NCI-H82 treated with DMSO at 0.1 percent for 48 hours (cell line): ENCODE measurements around the gene C6orf15.

Experiments
- DNase-seq: peaks from one replicate; lab custom pipeline; 2025; ENCODE audit not compliant: unreplicated experiment; lab: John Stamatoyannopoulos, UW

The C6orf15 gene

GRCh38 chr6:31131595-31131994 is 19.2 kb upstream of the C6orf15 start:
- no peak for DNase-seq

DNA sequence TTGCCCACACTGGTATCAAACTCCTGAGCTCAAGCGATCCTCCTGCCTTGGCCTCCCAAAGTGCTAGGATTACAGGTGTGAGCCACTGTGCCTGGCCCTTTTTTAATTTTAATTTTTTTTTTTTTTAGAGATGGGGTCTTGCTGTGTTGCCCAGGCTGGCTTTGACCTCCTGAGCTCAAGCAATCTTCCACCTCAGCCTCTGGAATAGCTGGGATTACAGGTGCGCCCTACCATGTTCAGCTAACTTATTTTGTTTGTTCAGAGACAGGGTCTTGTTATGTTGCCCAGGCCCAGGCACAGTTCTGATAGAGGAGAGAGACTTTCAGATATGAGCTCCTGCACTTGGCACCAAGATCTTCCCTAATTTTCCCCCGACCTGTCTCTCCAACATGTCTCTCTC is 18.4 kb upstream of the C6orf15 start:
- DNase-seq: no peak

- no peak for DNase-seq
Observed at GRCh38 chr6:31129130-31129529, 16.8 kb upstream of the C6orf15 start.

GRCh38 chr6:31128093-31128676 is 15.8 kb upstream of the C6orf15 start:
- DNase-seq: no peak

DNA sequence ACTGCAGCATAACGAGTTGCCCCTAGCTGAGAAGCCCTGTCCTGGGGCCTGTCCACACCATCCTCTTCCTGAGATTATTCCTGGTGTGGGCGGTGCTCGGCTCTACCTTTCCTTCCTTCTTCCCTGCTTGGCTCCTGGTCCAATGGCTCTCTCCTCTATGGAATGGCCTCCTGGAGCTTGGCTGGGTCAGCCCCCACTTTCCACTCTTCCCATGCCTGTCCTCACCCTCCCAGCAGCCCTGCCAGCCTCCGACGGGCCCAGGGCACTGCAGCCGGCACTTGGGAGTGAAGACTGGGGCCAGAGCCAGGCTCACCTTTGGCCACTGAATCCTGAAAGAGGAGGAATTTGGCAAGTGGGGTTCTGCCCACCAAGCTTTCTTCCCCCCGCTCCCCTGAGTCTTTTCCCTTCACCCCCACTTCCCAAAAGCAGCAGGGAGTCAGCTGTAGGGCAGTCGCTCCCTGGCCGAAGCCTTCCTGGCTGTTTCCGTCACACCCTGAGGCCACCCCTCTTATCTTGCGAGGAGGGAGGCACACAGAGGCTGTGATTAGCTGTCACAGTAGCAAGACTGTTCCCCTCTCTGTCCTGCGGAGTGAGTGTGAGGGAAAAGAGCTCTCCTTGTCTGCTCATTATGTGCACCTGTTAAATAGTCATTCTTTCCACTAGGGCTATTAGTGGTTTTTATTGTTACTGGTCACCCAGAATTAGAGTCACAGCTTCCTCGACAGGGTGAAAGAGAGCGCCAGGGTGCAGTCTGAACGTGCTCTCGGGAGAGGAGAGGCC is 14.2 kb upstream of the C6orf15 start:
- no peak for DNase-seq

- no peak for DNase-seq
Observed at GRCh38 chr6:31125586-31126363, 13.4 kb upstream of the C6orf15 start.

GRCh38 chr6:31125162-31125561 is 12.8 kb upstream of the C6orf15 start:
- DNase-seq: no peak

DNA sequence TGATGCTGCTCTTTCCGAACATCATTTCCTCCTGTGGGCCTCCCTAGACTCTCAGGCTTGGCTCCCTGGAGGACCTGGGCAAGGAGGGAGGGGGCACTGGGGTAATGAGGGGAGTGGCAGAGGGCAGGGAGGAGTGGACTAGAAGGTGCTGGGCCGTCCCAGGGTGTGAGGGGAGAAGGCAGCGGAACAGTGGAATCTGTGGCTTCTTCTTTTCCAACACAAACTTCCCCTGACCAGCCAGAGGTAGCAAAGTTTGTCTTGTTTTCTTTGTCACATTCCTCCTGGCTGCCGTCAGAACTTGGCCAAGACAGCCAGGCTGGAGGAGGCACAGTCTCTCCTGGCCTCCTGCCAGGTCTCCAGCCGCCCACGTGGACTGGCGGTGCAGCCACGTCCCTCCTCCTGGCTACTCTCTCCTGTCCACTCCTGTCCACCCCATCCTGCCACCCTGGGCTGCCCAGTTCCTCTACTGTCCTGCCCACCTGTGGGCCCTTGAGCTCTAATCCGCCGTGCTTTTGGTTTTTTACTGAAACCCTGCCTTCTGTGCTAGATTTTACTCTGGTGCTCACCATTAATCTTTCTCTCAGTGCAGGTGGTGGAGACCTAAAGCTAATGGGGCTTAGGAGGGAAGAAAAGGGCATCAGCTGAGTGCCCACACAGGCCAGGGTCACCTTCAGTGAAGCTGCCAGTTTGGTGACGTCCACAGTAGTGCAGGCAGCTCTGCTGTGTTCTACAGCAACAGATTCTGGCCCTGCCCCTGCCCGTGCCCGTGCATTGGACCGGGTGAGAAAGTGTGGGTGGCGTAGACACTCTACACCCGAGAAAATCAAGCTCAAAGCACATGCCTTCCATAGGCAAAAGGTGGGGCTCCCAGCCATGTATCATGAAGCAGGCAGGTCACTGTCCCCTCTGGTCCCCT is 10.7 kb upstream of the C6orf15 start:
- no peak for DNase-seq

GRCh38 chr6:31121131-31121790 is 8.9 kb upstream of the C6orf15 start:
- no peak for DNase-seq

- no peak for DNase-seq
Observed at GRCh38 chr6:31120151-31120915, 8.0 kb upstream of the C6orf15 start, which contains the start of gene CDSN. TSS of gene CDSN (minus strand) at chr6:31120446. CDS start at chr6:31120419, 27 bp downstream.

- no peak for DNase-seq
Observed at GRCh38 chr6:31118178-31118577, 5.8 kb upstream of the C6orf15 start.

- DNase-seq: no peak
Observed at GRCh38 chr6:31116661-31117385, 4.4 kb upstream of the C6orf15 start.

- DNase-seq: no peak
Observed at GRCh38 chr6:31115941-31116560, 3.7 kb upstream of the C6orf15 start.

DNA sequence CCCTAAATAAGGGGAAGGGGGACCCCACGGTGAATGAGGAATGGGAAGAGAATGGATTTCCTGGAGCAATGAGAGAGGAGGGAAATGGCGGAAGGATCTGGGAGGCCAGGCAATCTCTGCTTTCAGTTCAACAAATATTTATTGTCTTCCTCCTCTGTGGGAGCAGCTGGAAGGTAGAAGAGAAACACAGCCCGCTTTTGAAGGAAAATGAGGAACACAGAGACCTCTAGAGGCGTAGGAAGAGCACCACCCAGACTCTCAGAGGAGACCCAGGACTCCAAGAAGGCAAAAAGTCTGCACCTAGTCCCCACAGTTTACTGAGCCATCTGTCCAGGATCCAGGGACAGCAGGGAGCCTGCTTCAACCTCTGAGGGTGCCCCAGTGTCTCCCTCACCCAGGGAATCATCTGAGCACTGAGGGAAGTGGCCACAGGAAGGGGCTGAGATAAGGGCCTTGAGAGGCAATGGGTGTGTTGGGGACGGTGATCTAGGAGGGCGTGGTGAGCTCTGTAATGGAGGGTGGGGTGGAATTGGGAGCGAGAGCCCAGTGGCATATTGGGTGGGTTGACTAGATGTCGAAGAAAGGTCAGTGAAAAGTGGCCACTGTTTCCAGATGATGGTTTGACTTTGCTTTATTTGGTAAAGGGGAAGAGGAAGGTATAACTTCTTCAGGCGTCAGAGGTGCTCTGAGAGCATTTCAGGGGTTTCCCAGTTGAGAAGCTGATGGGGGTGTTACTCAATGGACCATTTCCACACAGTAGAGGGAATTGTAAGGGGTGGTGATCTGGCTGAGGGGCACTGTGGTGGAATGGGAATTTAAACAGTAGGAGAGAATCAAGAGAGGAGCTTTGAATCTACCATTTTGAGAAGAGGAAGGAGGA is 2.8 kb upstream of the C6orf15 start:
- DNase-seq: no peak

DNA sequence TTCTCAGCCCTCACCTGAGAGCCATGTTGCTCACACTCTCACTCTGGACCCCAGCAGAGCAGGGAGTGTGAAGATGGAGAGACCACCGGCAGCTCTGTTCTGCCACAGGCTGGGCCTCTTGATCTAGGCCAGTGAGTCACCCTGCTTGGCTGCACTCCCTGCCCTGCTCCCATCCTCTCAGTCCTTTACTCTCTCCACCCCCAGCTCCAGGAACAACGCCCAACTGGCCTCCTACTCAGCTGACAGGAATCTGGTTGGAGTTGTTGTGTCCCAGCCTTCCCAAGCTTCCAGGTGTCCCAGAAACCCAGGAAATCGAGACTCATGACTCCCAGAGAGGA is 2.1 kb upstream of the C6orf15 start, which contains the start of gene PSORS1C1:
Gene PSORS1C1, plus strand, starts transcription at position 260 of the 338 bp plus-strand sequence. CDS start 14,833 bp downstream, outside the sequence.
- DNase-seq: no peak

DNA sequence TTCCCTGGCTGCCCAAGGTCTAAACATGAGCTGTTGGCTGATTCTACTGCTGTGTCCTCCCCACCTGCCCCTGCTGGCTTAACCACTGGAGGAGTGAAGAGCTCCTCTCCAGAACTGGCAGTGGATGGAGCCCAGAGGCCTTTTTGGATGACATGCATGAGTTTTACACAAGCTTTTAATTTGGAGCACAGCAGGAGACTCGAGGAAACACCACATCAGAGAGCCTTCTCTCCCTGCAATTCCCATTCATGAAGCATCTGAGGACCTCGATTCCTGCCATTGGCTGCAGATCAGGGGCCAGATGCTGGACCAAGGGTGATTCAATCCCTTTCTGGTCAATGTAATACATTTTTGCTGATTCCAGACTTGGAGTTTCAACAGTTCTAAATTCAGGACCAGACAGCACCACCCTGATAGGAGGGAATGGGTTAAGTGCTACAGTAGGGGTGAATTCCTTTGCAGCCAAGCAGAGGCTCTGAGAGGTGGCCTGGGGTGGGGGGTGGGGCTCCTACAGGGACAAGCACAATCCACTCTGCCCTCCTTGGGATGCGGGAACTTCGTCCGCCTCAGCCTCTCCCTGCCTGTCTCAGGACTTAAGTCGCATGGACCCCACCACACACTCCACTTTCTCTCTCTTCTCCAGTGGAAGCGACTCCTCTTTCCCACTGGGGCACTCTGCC is 1.6 kb upstream of the C6orf15 start:
- DNase-seq: no peak

DNA sequence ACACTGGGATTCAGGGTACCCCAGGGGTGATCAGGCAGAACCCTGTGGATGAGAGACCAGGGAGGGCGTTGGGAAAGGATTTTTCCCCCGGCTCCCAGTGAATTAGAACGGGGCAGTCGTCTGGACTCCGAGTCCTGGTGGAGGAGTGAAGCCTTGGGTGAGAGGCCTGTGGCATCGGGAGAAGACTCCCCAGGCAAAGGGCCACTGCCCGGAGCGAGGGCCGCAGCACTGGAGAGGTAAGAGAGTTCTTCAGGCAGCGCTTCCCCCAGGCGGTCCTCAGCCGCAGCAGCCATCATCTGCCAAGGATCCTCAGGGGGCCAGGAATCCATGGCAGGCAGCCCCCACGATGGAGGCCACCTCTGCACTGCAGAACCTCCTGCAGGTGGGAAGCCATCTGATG is 663 bp downstream of the C6orf15 start:
- DNase-seq: no peak
